H1 (cell line): ENCODE data around the gene PTER. TPM values are rescaled to one million over a fixed set of nuclear protein-coding genes. Genes with fewer than 3 reads are reported as not detected.

Experiments
- CTCF ChIA-PET: fragments of 300-600 bp; sonication (Branson Sonifier 250); formaldehyde crosslinking; loops from one replicate; lab custom pipeline; 2021; ENCODE audit not compliant: partially characterized antibody; lab: Charles Lee
- POLR2A ChIA-PET: fragments of 300-600 bp; sonication (Branson Sonifier 250); formaldehyde crosslinking; loops from one replicate; lab custom pipeline; 2021; ENCODE audit warnings: inconsistent platforms; ENCODE audit not compliant: partially characterized antibody; lab: Charles Lee
- DNase-seq, 2 experiments: peaks; one replicate each; pipeline versions ENCODE4 v3.0.0 to v3.0.0-alpha.2; 2010 to 2022; ENCODE audit warnings: low spot score in 2 of 2, low read depth in 1 of 2, mixed read lengths in 1 of 2
- FAIRE-seq: peaks from 2 replicates; lab custom pipeline; 2011; peaks lifted over from hg19 to GRCh38; lab: Jason Lieb, UNC
- H2AFZ ChIP-seq: 2 replicates; pipeline ENCODE4 v1.8.1; 2012; ENCODE audit warnings: low read length, inconsistent platforms
- H2AK5ac ChIP-seq: 2 replicates; pipeline ENCODE4 v1.6.1; 2013; ENCODE audit warnings: low read depth, low read length
- H2BK120ac ChIP-seq: replicated peaks from 2 replicates; pipeline ENCODE3; 2013; ENCODE audit warnings: low read depth, low read length, inconsistent platforms
- H2BK12ac ChIP-seq: 2 replicates; pipeline ENCODE4 v1.6.1; 2013; ENCODE audit warnings: low read depth, low read length
- H2BK15ac ChIP-seq: 2 replicates; pipeline ENCODE4 v1.6.1; 2013; ENCODE audit warnings: low read length
- H2BK20ac ChIP-seq: 2 replicates; pipeline ENCODE4 v1.6.1; 2013; ENCODE audit warnings: low read length
- H2BK5ac ChIP-seq: 2 replicates; pipeline ENCODE4 v1.6.1; 2013; ENCODE audit warnings: low read depth, low read length
- H3K14ac ChIP-seq: 2 replicates; pipeline ENCODE4 v1.6.1; 2013; ENCODE audit warnings: inconsistent platforms; ENCODE audit not compliant: insufficient read length
- H3K18ac ChIP-seq: 2 replicates; pipeline ENCODE4 v1.6.1; 2013; ENCODE audit warnings: low read length; ENCODE audit errors: extremely low read depth
- H3K23ac ChIP-seq: 2 replicates; pipeline ENCODE4 v1.6.1; 2013; ENCODE audit warnings: inconsistent platforms; ENCODE audit not compliant: insufficient read length
- H3K23me2 ChIP-seq: 2 replicates; pipeline ENCODE4 v1.6.1; 2013; ENCODE audit warnings: low read depth, low read length
- H3K27ac ChIP-seq: 2 replicates; pipeline ENCODE4 v1.6.1; 2011; ENCODE audit warnings: low read depth, low read length, inconsistent platforms
- H3K27me3 ChIP-seq, 4 experiments: replicated peaks in 1 of 4; 1 replicate in 1 of 4; 2 replicates in 3 of 4; pipeline versions ENCODE4 v1.6.1 to v1.8.1; 2011 to 2013; ENCODE audit warnings: low read length in 3 of 4, mild to moderate bottlenecking in 3 of 4, inconsistent platforms in 2 of 4, mixed read lengths in 2 of 4, moderate library complexity in 1 of 4; ENCODE audit not compliant: control insufficient read depth in 3 of 4, insufficient read depth in 3 of 4; ENCODE audit errors: extremely low read depth in 1 of 4
- H3K36me3 ChIP-seq, 4 experiments: 2 replicates each; pipeline versions ENCODE4 v1.6.1 to v1.8.1; 2011 to 2013; ENCODE audit warnings: mild to moderate bottlenecking in 4 of 4, low read length in 3 of 4, moderate library complexity in 2 of 4, control low read depth in 1 of 4, inconsistent platforms in 1 of 4; ENCODE audit not compliant: insufficient read depth in 4 of 4, control insufficient read depth in 2 of 4
- H3K4ac ChIP-seq: replicated peaks from 2 replicates; pipeline ENCODE3; 2013; ENCODE audit warnings: low read length, low read depth, mixed read lengths, inconsistent platforms; ENCODE audit not compliant: insufficient read length
- H3K4me1 ChIP-seq, 4 experiments: replicated peaks in 1 of 4; 1 replicate in 1 of 4; 2 replicates in 3 of 4; pipeline versions ENCODE4 v1.6.1 to v1.8.1; 2011 to 2013; ENCODE audit warnings: low read length in 3 of 4, inconsistent platforms in 2 of 4, mixed read lengths in 1 of 4; ENCODE audit not compliant: insufficient read depth in 4 of 4, control insufficient read depth in 3 of 4
- H3K4me2 ChIP-seq, 2 experiments: 2 replicates each; pipeline versions ENCODE4 v1.6.1 to v1.8.1; 2011 to 2013; ENCODE audit warnings: low read depth in 2 of 2, low read length in 2 of 2, control low read depth in 1 of 2, inconsistent platforms in 1 of 2, mild to moderate bottlenecking in 1 of 2; ENCODE audit not compliant: insufficient read depth in 1 of 2
- H3K4me3 ChIP-seq, 4 experiments: fragments of 200-600, 300-600 bp in 1 of 4; sonication (generic), shearing (Covaris generic), sonication (Bioruptor Twin) in 1 of 4; 2 replicates each; pipeline versions ENCODE4 v1.5.1 to v1.8.1; 2011 to 2016; ENCODE audit warnings: low read length in 4 of 4, low read depth in 3 of 4, control low read depth in 2 of 4, inconsistent platforms in 2 of 4, mild to moderate bottlenecking in 2 of 4, mixed read lengths in 1 of 4, moderate library complexity in 1 of 4; ENCODE audit not compliant: insufficient read depth in 2 of 4; ENCODE audit errors: extremely low read depth in 1 of 4
- H3K56ac ChIP-seq: replicated peaks from 2 replicates; pipeline ENCODE3; 2013; ENCODE audit warnings: low read depth, mild to moderate bottlenecking, mixed read lengths, low read length, inconsistent platforms; ENCODE audit not compliant: insufficient read length
- H3K79me1 ChIP-seq: 2 replicates; pipeline ENCODE4 v1.6.1; 2013; ENCODE audit warnings: low read depth, low read length, control low read depth
- H3K79me2 ChIP-seq, 2 experiments: 2 replicates each; pipeline versions ENCODE4 v1.6.1 to v1.8.1; 2012 to 2013; ENCODE audit warnings: low read length in 2 of 2, mild to moderate bottlenecking in 2 of 2, inconsistent platforms in 1 of 2; ENCODE audit not compliant: insufficient read depth in 2 of 2, control insufficient read depth in 1 of 2
- H3K9ac ChIP-seq, 4 experiments: replicated peaks in 1 of 4; 1 replicate in 1 of 4; 2 replicates in 3 of 4; pipeline versions ENCODE4 v1.6.1 to v1.8.1; 2011 to 2013; ENCODE audit warnings: low read depth in 3 of 4, low read length in 3 of 4, control low read depth in 2 of 4, mild to moderate bottlenecking in 2 of 4, moderate library complexity in 2 of 4, inconsistent platforms in 1 of 4; ENCODE audit errors: extremely low read depth in 1 of 4
- H3K9me3 ChIP-seq, 2 experiments: 2 replicates each; pipeline versions ENCODE4 v1.6.1 to v1.8.1; 2012 to 2013; ENCODE audit warnings: mild to moderate bottlenecking in 2 of 2, moderate library complexity in 2 of 2, control low read depth in 1 of 2, inconsistent platforms in 1 of 2, low read depth in 1 of 2, low read length in 1 of 2, mixed read lengths in 1 of 2; ENCODE audit not compliant: insufficient read depth in 2 of 2
- H4K20me1 ChIP-seq, 2 experiments: replicated peaks in 1 of 2; 2 replicates each; pipeline versions ENCODE3 to v1.8.1; 2011 to 2013; ENCODE audit warnings: inconsistent platforms in 2 of 2, low read length in 2 of 2, mild to moderate bottlenecking in 1 of 2; ENCODE audit not compliant: insufficient read depth in 2 of 2, control insufficient read depth in 1 of 2
- H4K5ac ChIP-seq: 2 replicates; pipeline ENCODE4 v1.6.1; 2013; ENCODE audit warnings: low read length, low read depth, mixed read lengths, inconsistent platforms; ENCODE audit not compliant: insufficient read length
- H4K8ac ChIP-seq: 2 replicates; pipeline ENCODE4 v1.8.0; 2013; ENCODE audit warnings: mild to moderate bottlenecking, moderate library complexity, low read length, inconsistent platforms; ENCODE audit not compliant: insufficient read depth; ENCODE audit errors: extremely low read depth
- H4K91ac ChIP-seq: replicated peaks from 2 replicates; pipeline ENCODE3; 2013; ENCODE audit warnings: low read length, mixed read lengths, inconsistent platforms; ENCODE audit not compliant: insufficient read length
- BRCA1 ChIP-seq: IDR thresholded peaks from 2 replicates; pipeline ENCODE4 v1.6.1; 2012; ENCODE audit warnings: low read depth, low read length, improper control_type of control experiment
- EGR1 ChIP-seq: IDR thresholded peaks from 2 replicates; pipeline ENCODE4 v1.6.1; 2011; ENCODE audit warnings: low read depth, low read length, borderline replicate concordance
- HDAC6 ChIP-seq: IDR thresholded peaks from one replicate; pipeline ENCODE4 v1.7.1; 2012; ENCODE audit warnings: low read depth, mild to moderate bottlenecking, inconsistent platforms, low read length, moderate library complexity
- NANOG ChIP-seq: IDR thresholded peaks from 2 replicates; pipeline ENCODE4 v1.6.1; 2011; ENCODE audit warnings: low read length, low read depth, mild to moderate bottlenecking, inconsistent platforms; ENCODE audit not compliant: insufficient read depth, poor library complexity, severe bottlenecking
- POLR2A ChIP-seq, 2 experiments: IDR thresholded peaks; 1 replicate in 1 of 2; 2 replicates in 1 of 2; pipeline ENCODE4 v1.6.1; 2011; ENCODE audit warnings: low read depth in 2 of 2, low read length in 2 of 2, mild to moderate bottlenecking in 2 of 2; ENCODE audit errors: control extremely low read depth in 1 of 2
- RAD21 ChIP-seq, 2 experiments: IDR thresholded peaks in 1 of 2; conservative IDR thresholded peaks in 1 of 2; 2 replicates each; pipeline ENCODE4 v1.6.1; 2011; ENCODE audit warnings: low read depth in 2 of 2, low read length in 2 of 2, improper control_type of control experiment in 1 of 2, inconsistent platforms in 1 of 2, mild to moderate bottlenecking in 1 of 2, moderate library complexity in 1 of 2
- RFX5 ChIP-seq: IDR thresholded peaks from 2 replicates; pipeline ENCODE4 v1.6.1; 2011; ENCODE audit warnings: low read depth, low read length, improper control_type of control experiment, borderline replicate concordance
- RXRA ChIP-seq: IDR thresholded peaks from 2 replicates; pipeline ENCODE4 v1.6.1; 2011; ENCODE audit warnings: low read depth, mild to moderate bottlenecking, low read length, moderate library complexity; ENCODE audit not compliant: insufficient read depth
- SAP30 ChIP-seq: fragments of 300-600 bp; sonication (generic); IDR thresholded peaks from 2 replicates; pipeline ENCODE4 v1.7.1; 2012; ENCODE audit warnings: low read length, moderate library complexity, mild to moderate bottlenecking, inconsistent platforms; ENCODE audit not compliant: insufficient read depth, insufficient replicate concordance
- SIRT6 ChIP-seq: IDR thresholded peaks from one replicate; pipeline ENCODE4 v1.7.1; 2012; ENCODE audit warnings: low read length, inconsistent platforms
- SP1 ChIP-seq: IDR thresholded peaks from 2 replicates; pipeline ENCODE4 v1.6.1; 2011; ENCODE audit warnings: low read depth, low read length
- SP4 ChIP-seq: IDR thresholded peaks from 2 replicates; pipeline ENCODE4 v1.6.1; 2012; ENCODE audit warnings: low read length, inconsistent platforms
- TEAD4 ChIP-seq: IDR thresholded peaks from 2 replicates; pipeline ENCODE4 v1.6.1; 2012; ENCODE audit warnings: low read depth, low read length, inconsistent platforms, mixed read lengths
- WGBS, 2 experiments: shearing (Covaris generic) in 1 of 2; methylation state at CpG; one replicate each; pipeline versions ENCODE4 v1.1.6 to v1.1.7; 2013 to 2015; ENCODE audit warnings: low lambda C conversion rate in 2 of 2, mixed read lengths in 2 of 2, inconsistent platforms in 1 of 2, low coverage in 1 of 2, missing lambda C conversion rate in 1 of 2; ENCODE audit not compliant: insufficient replicate concordance in 2 of 2, insufficient coverage in 1 of 2, insufficient read length in 1 of 2; ENCODE audit errors: extremely low coverage in 1 of 2, missing lambda C conversion rate in 1 of 2; 5-methylcytosine and 5-hydroxymethylcytosine counted together
- polyA plus RNA-seq, 7 experiments: library from polyadenylated mRNA; depleted of rRNA in 3 of 7; stranded (reverse) in 5 of 7; unstranded in 2 of 7; fragments of >200 nt in 5 of 7; fragments of 200-250 nt in 2 of 7; gene quantifications; 1 replicate in 5 of 7; 2 replicates in 1 of 7; 4 replicates in 1 of 7; pipeline versions ENCODE4 v1.2.1 to v1.2.3, GENCODE V29; 2011 to 2013; ENCODE audit warnings: missing spikeins in 2 of 7, mixed read lengths in 2 of 7
- total RNA-seq: library from RNA; stranded (reverse); fragmentation: NEBNext Ultra II Directional; extraction: Animal tissue kit (Norgen Biotek cat#: 25700); gene quantifications from 2 replicates; pipeline ENCODE4 v1.2.1, GENCODE V29; 2021

Gene PTER
- total and polyA plus RNA-seq, 2 of the 8 experiments (the other 6 are each of a cell fraction or from before 2014, with no cell fraction given), result 4.4 to 7.8 TPM

DNA sequence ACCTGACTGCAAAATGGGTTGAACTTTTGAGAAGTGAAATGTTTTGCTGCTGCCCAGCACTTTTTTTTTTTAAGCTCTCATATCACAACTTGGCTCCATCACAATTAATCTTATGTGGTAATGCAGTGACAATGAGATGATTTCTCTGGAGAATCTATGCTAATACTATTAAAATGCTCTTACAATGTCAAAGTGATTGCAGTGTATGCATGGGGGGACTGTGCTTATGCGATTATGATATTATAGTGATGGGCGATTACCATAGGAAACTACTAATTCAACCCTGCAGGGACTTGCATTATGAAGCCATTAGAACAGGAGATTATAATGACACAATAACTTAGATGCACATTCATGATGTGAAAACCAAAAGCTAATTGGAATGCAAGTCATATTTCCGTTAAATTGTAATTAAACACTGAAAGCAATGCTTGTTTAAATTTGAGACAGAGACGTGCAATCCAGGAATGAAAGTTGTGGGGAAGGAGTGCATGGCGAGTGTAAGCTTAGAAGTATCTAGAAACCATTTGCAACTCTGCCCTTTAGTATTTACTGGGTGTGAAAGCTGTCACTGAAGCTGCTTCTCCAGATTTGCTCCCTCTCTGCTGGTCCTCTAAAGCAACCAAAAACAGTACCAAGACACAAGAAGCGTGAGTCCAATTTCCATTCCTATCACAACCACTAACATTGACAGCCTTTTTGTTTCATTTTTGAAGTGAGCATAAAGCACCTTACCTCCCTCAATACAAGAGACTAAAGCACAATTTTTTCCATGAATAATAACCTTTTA lies 21.6 kb downstream of the PTER start:
- CTCF ChIA-PET, result interaction anchor here (0.9 to 1.5 kb wide), 3 partner anchors 10 to 33 kb away, joined by 3 to 4 read pairs (median 3); no protein-coding TSS in a partner anchor
- Histone ChIP-seq H3K4me1 (no peaks in the 10 kb centered on the region), H3K4ac (no peak overlapping the region), H3K23ac (no peak overlapping the region), H3K18ac (no peak overlapping the region), H2AFZ (no peak overlapping the region), H2BK15ac (no peak overlapping the region), H3K4me2 (no peak overlapping the region), H3K56ac (no peak overlapping the region), H3K79me2 (no peaks in the 10 kb centered on the region), H2BK12ac (no peak overlapping the region), H3K14ac (no peak overlapping the region), H4K5ac (no peak overlapping the region), H3K27ac (no peak overlapping the region), H2AK5ac (no peak overlapping the region), H3K9me3 (no peaks in the 10 kb centered on the region), H3K9ac (no peak overlapping the region), H2BK120ac (no peak overlapping the region), H3K27me3 (no peaks in the 10 kb centered on the region), H2BK5ac (no peak overlapping the region), H4K8ac (no peak overlapping the region), H4K91ac (no peak overlapping the region), H2BK20ac (no peak overlapping the region), H3K23me2 (no peaks in the 10 kb centered on the region), H3K4me3 (no peak overlapping the region), H3K36me3 (no peaks in the 10 kb centered on the region), H3K79me1 (no peaks in the 10 kb centered on the region), H4K20me1 (no peaks in the 10 kb centered on the region)
- no peak for DNase-seq
- FAIRE-seq, result no peak
- 86% methylated on average over 6 of the region's 6 CpGs; no CpG with 5 or more reads in 1 of the 2 experiments for WGBS, 2 experiments
- POLR2A ChIA-PET, result no interaction called here
- TF ChIP-seq HDAC6 (no peak), SP1 (no peak), SIRT6 (no peak), BRCA1 (no peak), EGR1 (no peak), RXRA (no peak), RAD21 (IDR thresholded peaks at IDR 0.05 in 1 of 2, conservative IDR thresholded peaks at IDR 0.05 in 1 of 2; ENCODE audit: low read depth in 2 of 2, low read length in 2 of 2) (no peak), TEAD4 (no peak), SP4 (no peak), SAP30 (no peak), POLR2A (IDR thresholded peaks at IDR 0.05; ENCODE audit: control extremely low read depth in 1 of 2, low read depth in 2 of 2, low read length in 2 of 2) (no peak), RFX5 (no peak), NANOG (no peak)
